CD14-positive monocyte (primary cell): ENCODE results near the gene GIGYF1. TPM values are rescaled to one million over a fixed set of nuclear protein-coding genes. Genes with fewer than 3 reads are reported as not detected.

ENCODE experiments used
- DNase-seq, 3 donors: peaks; one replicate each; pipeline ENCODE4 v3.0.0-alpha.2; 2011 to 2022
- H2AFZ ChIP-seq: 2 replicates; pipeline ENCODE4 v1.6.0; 2012; ENCODE audit warnings: mild to moderate bottlenecking, low read depth, low read length, inconsistent platforms; ENCODE audit not compliant: insufficient read depth, poor library complexity, severe bottlenecking
- H3K27ac ChIP-seq, 2 donors: 1 replicate in 1 of 2; 2 replicates in 1 of 2; pipeline ENCODE4 v1.5.1; 2012 to 2013; ENCODE audit warnings: low read length in 2 of 2, control low read depth in 1 of 2, inconsistent platforms in 1 of 2, low read depth in 1 of 2, mild to moderate bottlenecking in 1 of 2
- H3K27me3 ChIP-seq, 2 donors: one replicate each; pipeline versions ENCODE4 v1.6.0 to v1.6.1; 2011 to 2013; ENCODE audit warnings: low read length in 2 of 2; ENCODE audit not compliant: control insufficient read depth in 2 of 2, insufficient read depth in 2 of 2
- H3K36me3 ChIP-seq, 2 donors: replicated peaks in 1 of 2; 1 replicate in 1 of 2; 2 replicates in 1 of 2; pipeline versions ENCODE4 v1.5.1 to v1.6.1; 2012 to 2013; ENCODE audit warnings: low read length in 2 of 2, control low read depth in 1 of 2, inconsistent platforms in 1 of 2, mild to moderate bottlenecking in 1 of 2; ENCODE audit not compliant: insufficient read depth in 2 of 2, control insufficient read depth in 1 of 2
- H3K4me1 ChIP-seq, 2 donors: 1 replicate in 1 of 2; 2 replicates in 1 of 2; pipeline versions ENCODE4 v1.5.1 to v1.6.1; 2012 to 2013; ENCODE audit warnings: low read length in 2 of 2, control low read depth in 1 of 2, inconsistent platforms in 1 of 2, mild to moderate bottlenecking in 1 of 2, moderate library complexity in 1 of 2; ENCODE audit not compliant: insufficient read depth in 2 of 2, control insufficient read depth in 1 of 2
- H3K4me2 ChIP-seq: replicated peaks from 2 replicates; pipeline ENCODE3; 2012; ENCODE audit warnings: low read length, moderate library complexity, mild to moderate bottlenecking; ENCODE audit not compliant: poor library complexity, severe bottlenecking; ENCODE audit errors: extremely low read depth
- H3K4me3 ChIP-seq, 3 experiments: fragments of 200-600 bp in 1 of 3; sonication (generic) in 1 of 3; replicated peaks in 1 of 3; 1 replicate in 2 of 3; 2 replicates in 1 of 3; pipeline ENCODE4 v1.5.1; 2011 to 2013; ENCODE audit warnings: low read length in 3 of 3, mild to moderate bottlenecking in 3 of 3, control low read depth in 2 of 3, low read depth in 2 of 3, inconsistent platforms in 1 of 3, moderate library complexity in 1 of 3
- H3K79me2 ChIP-seq: 2 replicates; pipeline ENCODE4 v1.6.0; 2012; ENCODE audit warnings: mild to moderate bottlenecking, control low read depth, inconsistent platforms, low read length, moderate library complexity; ENCODE audit not compliant: insufficient read depth
- H3K9ac ChIP-seq: 2 replicates; pipeline ENCODE4 v1.6.0; 2017; ENCODE audit warnings: low read length, mild to moderate bottlenecking; ENCODE audit not compliant: insufficient read depth, poor library complexity, severe bottlenecking
- H3K9me3 ChIP-seq, 2 donors: replicated peaks in 1 of 2; 1 replicate in 1 of 2; 2 replicates in 1 of 2; pipeline versions ENCODE4 v1.5.1 to v1.6.1; 2012 to 2013; ENCODE audit warnings: low read length in 2 of 2, control low read depth in 1 of 2; ENCODE audit not compliant: control insufficient read depth in 1 of 2, insufficient read depth in 1 of 2
- H4K20me1 ChIP-seq: 2 replicates; pipeline ENCODE4 v1.6.0; 2012; ENCODE audit warnings: mild to moderate bottlenecking, low read length, control low read depth, moderate library complexity; ENCODE audit not compliant: insufficient read depth
- H3K27ac Mint-ChIP-seq, 7 donors: one replicate each; pipeline ENCODE4 v1.8.0; 2020; ENCODE audit warnings: mild to moderate bottlenecking in 7 of 7, mixed read lengths in 7 of 7, moderate library complexity in 6 of 7, inconsistent platforms in 2 of 7
- H3K27me3 Mint-ChIP-seq, 3 donors: one replicate each; pipeline ENCODE4 v1.8.0; 2021 to 2022; ENCODE audit warnings: low read depth in 3 of 3, mild to moderate bottlenecking in 3 of 3, mixed read lengths in 3 of 3, moderate library complexity in 3 of 3, inconsistent platforms in 1 of 3
- H3K36me3 Mint-ChIP-seq, 2 donors: one replicate each; pipeline ENCODE4 v1.8.0; 2020; ENCODE audit warnings: mixed read lengths in 2 of 2, inconsistent platforms in 1 of 2, mild to moderate bottlenecking in 1 of 2
- H3K4me1 Mint-ChIP-seq: one replicate; pipeline ENCODE4 v1.8.0; 2020; ENCODE audit warnings: mild to moderate bottlenecking, mixed read lengths
- H3K4me3 Mint-ChIP-seq, 2 donors: one replicate each; pipeline ENCODE4 v1.8.0; 2020; ENCODE audit warnings: mild to moderate bottlenecking in 2 of 2, mixed read lengths in 2 of 2, moderate library complexity in 1 of 2
- H3K9me3 Mint-ChIP-seq, 7 donors: one replicate each; pipeline ENCODE4 v1.8.0; 2020 to 2022; ENCODE audit warnings: mixed read lengths in 7 of 7, mild to moderate bottlenecking in 6 of 7, moderate library complexity in 6 of 7, inconsistent platforms in 2 of 7
- WGBS: methylation state at CpG from one replicate; pipeline ENCODE4 v1.1.5; 2013; ENCODE audit warnings: missing lambda C conversion rate; ENCODE audit not compliant: insufficient coverage; 5-methylcytosine and 5-hydroxymethylcytosine counted together
- intact Hi-C, 2 donors: fragments of 100-400 bp; cut with micrococcal nuclease; formaldehyde crosslinking; loops; one replicate each; pipeline versions ENCODE4 v1.15.0 to v1.15.1; 2023
- polyA plus RNA-seq, 3 donors: library from polyadenylated mRNA; depleted of rRNA in 1 of 3; unstranded in 2 of 3; stranded (reverse) in 1 of 3; fragments of 300-500 nt in 2 of 3; fragments of >200 nt in 1 of 3; fragmentation: Illumina TruSeq in 2 of 3; gene quantifications; 1 replicate in 2 of 3; 2 replicates in 1 of 3; pipeline ENCODE4 v1.2.3, GENCODE V29; 2012 to 2021
- TF ChIP-seq, protein P1 (sequence below): fragments of 200-600 bp; IDR thresholded peaks from one replicate; pipeline ENCODE4 v1.8.0; 2022; ENCODE audit warnings: antibody characterized with exemption, mild to moderate bottlenecking

Gene GIGYF1
- polyA plus RNA-seq, 3 donors, result 0.30 to 30.6 (median 0.34) TPM

DNA sequence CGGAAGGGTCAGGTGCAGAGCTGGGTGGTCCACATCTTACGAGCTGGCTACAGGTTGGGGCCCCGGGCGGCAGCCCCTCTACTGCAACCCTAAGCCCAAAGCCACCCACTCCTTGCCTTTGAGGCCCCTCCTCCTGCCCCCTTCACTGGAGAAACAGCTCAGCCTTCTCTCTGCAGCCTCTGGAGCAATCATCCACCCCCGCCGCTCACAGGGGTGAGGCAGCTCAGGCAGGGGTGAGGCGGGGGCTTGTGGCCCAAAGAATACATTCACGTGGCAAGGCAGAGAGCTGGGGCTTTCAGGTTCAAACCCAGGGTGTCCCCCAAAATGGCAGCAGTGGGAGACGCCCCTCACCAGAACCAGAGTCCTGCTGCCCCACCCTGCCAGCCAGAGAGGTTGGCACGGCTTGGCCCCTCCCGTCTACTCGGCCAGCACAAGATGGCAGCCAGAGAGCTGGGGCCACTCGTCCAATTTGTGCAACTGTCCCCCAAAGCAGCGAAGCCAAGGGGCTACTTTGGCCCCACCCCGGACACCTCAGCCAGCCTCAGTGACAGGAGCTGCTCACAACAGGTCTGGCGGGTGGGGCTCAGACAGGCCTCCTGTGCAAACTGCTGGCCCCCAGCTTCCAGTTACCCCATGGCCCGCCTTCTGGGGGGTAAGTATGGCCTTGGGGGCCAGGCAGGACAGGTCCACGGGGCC lies 13.3 kb downstream of the GIGYF1 start:
- peaks cover 0 to 2% (median 0%) of the 10 kb centered on the region in 3 donors for H3K27me3 Mint-ChIP-seq
- Histone ChIP-seq H3K36me3 (peaks cover 83 to 87% of the 10 kb centered on the region in 2 donors), H3K27me3 (no peaks in the 10 kb centered on the region), H3K4me1 (peaks cover 48 to 52% of the 10 kb centered on the region in 2 donors), H4K20me1 (peaks cover 99% of the 10 kb centered on the region), H3K4me3 (no peak overlapping the region), H3K9ac (no peak overlapping the region), H3K27ac (peak overlapping the region; percentile 49 to 54), H2AFZ (no peak overlapping the region), H3K4me2 (peak overlapping the region; percentile 1), H3K9me3 (no peaks in the 10 kb centered on the region), H3K79me2 (peaks cover 27% of the 10 kb centered on the region)
- peak overlapping the region; percentile 37 to 90 (median 80) for H3K27ac Mint-ChIP-seq
- WGBS, result 84% methylated on average over 14 of the region's 18 CpGs
- peaks cover 44 to 81% of the 10 kb centered on the region in 2 donors for H3K36me3 Mint-ChIP-seq
- TF ChIP-seq, protein P1, sequence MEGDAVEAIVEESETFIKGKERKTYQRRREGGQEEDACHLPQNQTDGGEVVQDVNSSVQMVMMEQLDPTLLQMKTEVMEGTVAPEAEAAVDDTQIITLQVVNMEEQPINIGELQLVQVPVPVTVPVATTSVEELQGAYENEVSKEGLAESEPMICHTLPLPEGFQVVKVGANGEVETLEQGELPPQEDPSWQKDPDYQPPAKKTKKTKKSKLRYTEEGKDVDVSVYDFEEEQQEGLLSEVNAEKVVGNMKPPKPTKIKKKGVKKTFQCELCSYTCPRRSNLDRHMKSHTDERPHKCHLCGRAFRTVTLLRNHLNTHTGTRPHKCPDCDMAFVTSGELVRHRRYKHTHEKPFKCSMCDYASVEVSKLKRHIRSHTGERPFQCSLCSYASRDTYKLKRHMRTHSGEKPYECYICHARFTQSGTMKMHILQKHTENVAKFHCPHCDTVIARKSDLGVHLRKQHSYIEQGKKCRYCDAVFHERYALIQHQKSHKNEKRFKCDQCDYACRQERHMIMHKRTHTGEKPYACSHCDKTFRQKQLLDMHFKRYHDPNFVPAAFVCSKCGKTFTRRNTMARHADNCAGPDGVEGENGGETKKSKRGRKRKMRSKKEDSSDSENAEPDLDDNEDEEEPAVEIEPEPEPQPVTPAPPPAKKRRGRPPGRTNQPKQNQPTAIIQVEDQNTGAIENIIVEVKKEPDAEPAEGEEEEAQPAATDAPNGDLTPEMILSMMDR, result no peak
- no peak overlapping the region for H3K4me3 Mint-ChIP-seq
- DNase-seq, result peak in 1 of 3 donors; percentile 3
- peaks cover 38% of the 10 kb centered on the region for H3K4me1 Mint-ChIP-seq
- intact Hi-C loops, result no loop called here
- H3K9me3 Mint-ChIP-seq, result peaks cover 0 to 1% (median 0%) of the 10 kb centered on the region in 7 donors

DNA sequence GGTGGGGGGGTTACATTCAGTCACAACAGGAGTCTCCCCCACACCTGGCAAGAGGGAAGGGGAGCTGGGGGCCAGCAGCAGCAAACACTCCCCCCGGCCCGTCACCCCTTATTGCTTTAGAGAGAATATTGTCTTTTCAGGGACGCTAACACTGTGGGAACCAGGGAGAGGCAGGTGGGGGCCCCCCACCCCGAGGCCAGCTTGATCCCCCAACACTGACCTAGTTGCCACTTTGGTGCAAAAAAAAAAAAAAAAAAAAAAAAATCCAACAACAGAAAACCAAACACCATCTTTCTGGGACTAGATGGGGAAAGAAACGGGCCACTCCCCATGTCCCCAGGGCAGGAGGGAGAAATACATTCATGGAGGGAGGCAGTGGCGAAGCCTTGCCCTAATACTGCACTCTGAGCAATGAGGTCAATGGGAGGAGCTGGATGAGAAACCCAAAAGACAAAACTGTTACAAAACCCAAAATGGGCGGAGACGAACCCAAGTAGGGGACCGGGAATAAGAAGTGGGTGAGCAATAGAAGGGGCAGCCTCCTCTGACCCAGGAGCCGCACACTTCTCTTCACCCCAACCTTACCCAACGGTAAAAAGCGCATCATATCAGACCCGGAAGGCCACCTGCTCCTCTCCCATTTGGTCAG lies 14.0 kb downstream of the GIGYF1 start:
- DNase-seq, result peak; percentile 59 to 69 (median 63)
- peaks cover 0 to 2% (median 0%) of the 10 kb centered on the region in 3 donors for H3K27me3 Mint-ChIP-seq
- peak overlapping the region; percentile 49 to 54 for H3K27ac ChIP-seq
- TF ChIP-seq, protein P1, result no peak
- no peaks in the 10 kb centered on the region for H3K9me3 ChIP-seq
- peaks cover 38% of the 10 kb centered on the region for H3K4me1 Mint-ChIP-seq
- H3K9me3 Mint-ChIP-seq, result peaks cover 0 to 1% (median 0%) of the 10 kb centered on the region in 7 donors
- no peaks in the 10 kb centered on the region for H3K27me3 ChIP-seq
- intact Hi-C loops, result loop anchor here in 1 of 2 donors (10.0 kb wide), 2 partner anchors 245 to 555 kb away; partner anchors contain the start of genes MBLAC1 and PPP1R35
- H3K27ac Mint-ChIP-seq, result peak overlapping the region; percentile 41 to 92 (median 83)
- H3K4me2 ChIP-seq, result peak overlapping the region; percentile 1
- peaks cover 34% of the 10 kb centered on the region for H3K79me2 ChIP-seq
- H2AFZ ChIP-seq, result no peak overlapping the region
- H3K36me3 ChIP-seq, result peaks cover 76 to 81% of the 10 kb centered on the region in 2 donors
- peaks cover 92% of the 10 kb centered on the region for H4K20me1 ChIP-seq
- H3K36me3 Mint-ChIP-seq, result peaks cover 37 to 75% of the 10 kb centered on the region in 2 donors
- H3K9ac ChIP-seq, result no peak overlapping the region
- WGBS, result 71% methylated on average over 4 of the region's 13 CpGs
- H3K4me3 ChIP-seq, result no peak overlapping the region
- H3K4me1 ChIP-seq, result peaks cover 48 to 52% of the 10 kb centered on the region in 2 donors
- peak overlapping the region in 1 of 2 donors; percentile 50 for H3K4me3 Mint-ChIP-seq
